Cardiac fibroblast (primary cell): ENCODE results near the gene FGGY.
"Not testable (repeated sequence)": the region's sequence is repeated elsewhere in the genome, so short reads cannot be mapped to it uniquely, and the experiment has no call there.

ENCODE experiments used
- DNase-seq, 2 donors: peaks; one replicate each; pipeline versions ENCODE4 v3.0.0 to v3.0.0-alpha.2; 2010; ENCODE audit warnings: low read depth in 2 of 2
- H3K4me3 ChIP-seq, 2 donors: replicated peaks in 1 of 2; 1 replicate in 1 of 2; 2 replicates in 1 of 2; pipeline ENCODE4 v1.5.1; 2011; ENCODE audit warnings: low read depth in 2 of 2, low read length in 2 of 2, mild to moderate bottlenecking in 2 of 2, moderate library complexity in 1 of 2
- CTCF ChIP-seq: IDR thresholded peaks from one replicate; pipeline ENCODE4 v1.5.1; 2011; ENCODE audit warnings: low read depth, mild to moderate bottlenecking, low read length, inconsistent platforms

FGGY gene

GRCh38 chr1:59569198-59569597 lies 272.3 kb downstream of the FGGY start:
- H3K4me3 ChIP-seq: no peak overlapping the region
- no peak for DNase-seq
- TF ChIP-seq CTCF: no peak

DNA sequence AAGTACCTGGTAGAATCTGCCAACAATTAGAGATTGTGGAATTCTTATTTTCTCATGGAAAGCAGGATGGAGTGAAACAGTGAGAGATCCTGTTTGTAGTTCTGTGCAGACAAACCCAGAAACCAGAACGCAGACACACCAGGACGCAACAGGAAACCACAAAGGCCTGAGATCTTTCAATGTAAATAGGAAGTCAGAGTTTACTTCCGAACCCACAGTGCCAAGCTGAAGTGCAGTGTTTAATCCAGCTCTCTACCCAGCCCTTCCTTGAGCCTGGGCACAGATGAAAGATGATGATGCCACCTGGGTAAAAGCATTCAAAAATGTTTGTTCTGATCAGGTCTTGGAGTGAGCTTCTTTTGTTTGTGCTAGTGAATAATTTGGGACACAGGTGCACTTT lies 273.6 kb downstream of the FGGY start:
- peak; percentile 27 to 34 for DNase-seq
- no peak overlapping the region for H3K4me3 ChIP-seq
- no peak for TF ChIP-seq CTCF

DNA sequence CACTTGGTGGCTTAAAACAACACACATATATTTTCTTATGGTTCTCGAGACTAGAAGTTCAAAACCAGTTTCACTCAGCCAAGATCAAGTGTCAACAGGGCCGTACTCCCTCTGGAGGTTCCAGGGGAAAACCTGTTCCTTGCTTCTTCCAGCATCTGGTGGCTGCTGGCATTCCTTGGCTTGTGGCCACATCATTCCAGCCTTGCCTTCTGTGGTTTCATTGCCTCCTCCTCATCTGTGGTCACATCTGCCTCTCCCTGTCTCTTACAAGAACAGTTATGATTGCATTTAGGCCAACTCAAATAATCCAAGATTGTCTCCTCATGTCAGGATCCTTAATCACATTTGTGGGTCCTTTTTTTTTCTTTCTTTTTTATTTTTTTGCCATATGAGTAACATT lies 277.2 kb downstream of the FGGY start:
- no peak overlapping the region for H3K4me3 ChIP-seq
- no peak for TF ChIP-seq CTCF
- peak; percentile 73 to 82 for DNase-seq

- TF ChIP-seq CTCF: no peak
- no peak overlapping the region for H3K4me3 ChIP-seq
- no peak for DNase-seq
These were observed 280.9 kb downstream of the FGGY start for GRCh38 chr1:59577774-59578173.

GRCh38 chr1:59579222-59579621 lies 282.3 kb downstream of the FGGY start:
- DNase-seq: no peak
- TF ChIP-seq CTCF: no peak
- no peak overlapping the region for H3K4me3 ChIP-seq

DNA sequence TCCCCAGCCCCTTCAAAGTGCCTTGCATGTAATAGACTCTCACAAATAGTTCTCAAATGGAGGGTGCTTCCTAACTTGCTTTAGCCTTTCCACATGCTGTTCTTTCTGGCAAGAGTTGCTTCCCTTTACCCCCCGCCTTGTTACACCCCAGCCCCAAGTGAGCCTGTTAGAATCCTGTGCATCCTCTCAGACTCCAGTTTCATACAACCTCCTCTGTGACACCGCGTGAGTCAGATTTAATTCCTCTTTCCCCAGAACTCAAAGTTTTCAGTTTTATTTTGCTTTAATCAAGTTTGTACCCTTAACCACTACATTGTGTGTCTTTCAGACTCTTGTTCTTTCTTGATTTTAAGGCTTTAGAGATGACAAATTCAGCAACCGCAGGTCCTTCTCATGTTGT lies 283.4 kb downstream of the FGGY start:
- TF ChIP-seq CTCF: no peak
- H3K4me3 ChIP-seq: no peak overlapping the region
- no peak for DNase-seq

GRCh38 chr1:59592410-59592809 lies 295.5 kb downstream of the FGGY start:
- H3K4me3 ChIP-seq: not testable (repeated sequence)

GRCh38 chr1:59592924-59593323 lies 296.0 kb downstream of the FGGY start:
- no peak for TF ChIP-seq CTCF
- no peak overlapping the region for H3K4me3 ChIP-seq
- DNase-seq: no peak

More at GRCh38 chr1:59592410-59592809, 295.5 kb downstream of the FGGY start:
- not testable (repeated sequence) for DNase-seq
